DMS153 treated with DMSO at 0.1 percent for 48 hours (cell line): ENCODE results near the gene ATXN2L.
"Not testable (repeated sequence)": the region's sequence is repeated elsewhere in the genome, so short reads cannot be mapped to it uniquely, and the experiment has no call there.

ENCODE experiments used
- DNase-seq: peaks from one replicate; lab custom pipeline; 2025; ENCODE audit not compliant: unreplicated experiment; lab: John Stamatoyannopoulos, UW

ATXN2L gene

GRCh38 chr16:28822520-28823290 is at the start of gene ATXN2L:
Gene ATXN2L, plus strand, starts transcription at chr16:28822999. Its CDS starts 261 bp downstream, at chr16:28823260.
- peak; percentile 86 for DNase-seq

- not testable (repeated sequence) for DNase-seq
Measured at GRCh38 chr16:28781697-28782096, 41.1 kb upstream of the ATXN2L start.

GRCh38 chr16:28782357-28782756 is 40.4 kb upstream of the ATXN2L start:
- DNase-seq, result not testable (repeated sequence)

GRCh38 chr16:28802235-28803019 is 20.4 kb upstream of the ATXN2L start:
- DNase-seq, result not testable (repeated sequence)

GRCh38 chr16:28807445-28808120 is 15.2 kb upstream of the ATXN2L start:
- not testable (repeated sequence) for DNase-seq

- DNase-seq, result no peak
Measured at GRCh38 chr16:28820016-28820415, 2.8 kb upstream of the ATXN2L start.

- not testable (repeated sequence) for DNase-seq
Measured at GRCh38 chr16:28820546-28820945, 2.3 kb upstream of the ATXN2L start.

GRCh38 chr16:28821874-28822519 is 802 bp upstream of the ATXN2L start:
- no peak for DNase-seq

- DNase-seq, result no peak
Measured at GRCh38 chr16:28823291-28823872, 583 bp downstream of the ATXN2L start.

GRCh38 chr16:28823873-28824716 is 1.3 kb downstream of the ATXN2L start:
- peak; percentile 87 for DNase-seq

- no peak for DNase-seq
Measured at GRCh38 chr16:28824717-28824973, 1.8 kb downstream of the ATXN2L start.

GRCh38 chr16:28826141-28826540 is 3.3 kb downstream of the ATXN2L start:
- DNase-seq, result no peak

- DNase-seq, result no peak
Measured at GRCh38 chr16:28829747-28830146, 6.9 kb downstream of the ATXN2L start.

- no peak for DNase-seq
Measured at GRCh38 chr16:28830531-28830930, 7.7 kb downstream of the ATXN2L start.

GRCh38 chr16:28834349-28834748 is 11.6 kb downstream of the ATXN2L start:
- no peak for DNase-seq

- no peak for DNase-seq
Measured at GRCh38 chr16:28834873-28835863, 12.4 kb downstream of the ATXN2L start.

- DNase-seq, result no peak
Measured at GRCh38 chr16:28835864-28836760, 13.3 kb downstream of the ATXN2L start.

- DNase-seq, result no peak
Measured at GRCh38 chr16:28836761-28837064, 13.9 kb downstream of the ATXN2L start.
